Naive thymus-derived CD4-positive, alpha-beta T cell (primary cell): ENCODE measurements around the gene LTBP2. TPM values are rescaled to one million over a fixed set of nuclear protein-coding genes. Genes with fewer than 3 reads are reported as not detected.

Source experiments
- ATAC-seq: fragments of 150-1000 bp; cut with Tn5 transposase; 2 replicates; pipeline ENCODE4 v1.10.0; 2021; ENCODE audit warnings: mild to moderate bottlenecking, moderate library complexity
- CTCF ChIA-PET: fragments of 350-600 bp; sonication (Branson Sonifier 250); formaldehyde crosslinking; loops from one replicate; lab custom pipeline; 2021; ENCODE audit warnings: antibody characterized with exemption; lab: Charles Lee
- POLR2A ChIA-PET: fragments of 350-600 bp; sonication (Branson Sonifier 250); formaldehyde crosslinking; loops from one replicate; lab custom pipeline; 2021; ENCODE audit warnings: antibody characterized with exemption, inconsistent platforms; lab: Charles Lee
- DNase-seq, 9 donors: peaks; one replicate each; pipeline versions ENCODE4 v3.0.0 to v3.0.0-alpha.2; 2020 to 2022; ENCODE audit warnings: mixed read lengths in 1 of 9
- H3K27ac ChIP-seq: one replicate; pipeline ENCODE4 v1.7.0; 2013; ENCODE audit warnings: mild to moderate bottlenecking, low read depth, low read length, moderate library complexity
- H3K27me3 ChIP-seq, 2 donors: one replicate each; pipeline ENCODE4 v1.7.0; 2013; ENCODE audit warnings: low read length in 2 of 2, mild to moderate bottlenecking in 2 of 2, moderate library complexity in 2 of 2; ENCODE audit not compliant: control insufficient read depth in 2 of 2, insufficient read depth in 2 of 2
- H3K36me3 ChIP-seq, 3 experiments: 1 replicate in 2 of 3; 2 replicates in 1 of 3; pipeline ENCODE4 v1.7.0; 2013; ENCODE audit warnings: low read length in 3 of 3, mild to moderate bottlenecking in 3 of 3, moderate library complexity in 1 of 3; ENCODE audit not compliant: insufficient read depth in 3 of 3, control insufficient read depth in 2 of 3
- H3K4me1 ChIP-seq, 2 donors: one replicate each; pipeline ENCODE4 v1.7.0; 2013; ENCODE audit warnings: low read length in 2 of 2, mild to moderate bottlenecking in 2 of 2, moderate library complexity in 1 of 2; ENCODE audit not compliant: control insufficient read depth in 2 of 2, insufficient read depth in 2 of 2
- H3K4me3 ChIP-seq: 2 replicates; pipeline ENCODE4 v1.7.0; 2013; ENCODE audit warnings: mild to moderate bottlenecking, low read length
- H3K9me3 ChIP-seq, 3 experiments: 1 replicate in 2 of 3; 2 replicates in 1 of 3; pipeline ENCODE4 v1.7.0; 2013; ENCODE audit warnings: low read length in 3 of 3; ENCODE audit not compliant: control insufficient read depth in 2 of 3
- H3K27ac Mint-ChIP-seq, 9 donors: one replicate each; pipeline ENCODE4 v1.8.0; 2020 to 2022; ENCODE audit warnings: mixed read lengths in 9 of 9, mild to moderate bottlenecking in 8 of 9, moderate library complexity in 5 of 9, inconsistent platforms in 2 of 9
- H3K27me3 Mint-ChIP-seq, 5 donors: one replicate each; pipeline ENCODE4 v1.8.0; 2021 to 2022; ENCODE audit warnings: mixed read lengths in 5 of 5, mild to moderate bottlenecking in 1 of 5
- H3K36me3 Mint-ChIP-seq, 5 donors: one replicate each; pipeline ENCODE4 v1.8.0; 2020 to 2022; ENCODE audit warnings: mixed read lengths in 5 of 5, mild to moderate bottlenecking in 3 of 5, inconsistent platforms in 1 of 5
- H3K4me1 Mint-ChIP-seq, 7 donors: one replicate each; pipeline ENCODE4 v1.8.0; 2020 to 2022; ENCODE audit warnings: mixed read lengths in 7 of 7, mild to moderate bottlenecking in 3 of 7, inconsistent platforms in 1 of 7
- H3K4me3 Mint-ChIP-seq, 10 donors: one replicate each; pipeline ENCODE4 v1.8.0; 2020 to 2022; ENCODE audit warnings: mild to moderate bottlenecking in 10 of 10, mixed read lengths in 10 of 10, moderate library complexity in 6 of 10, inconsistent platforms in 2 of 10
- H3K9me3 Mint-ChIP-seq, 11 donors: one replicate each; pipeline ENCODE4 v1.8.0; 2020 to 2022; ENCODE audit warnings: mixed read lengths in 11 of 11, mild to moderate bottlenecking in 4 of 11, inconsistent platforms in 1 of 11, moderate library complexity in 1 of 11
- intact Hi-C, 2 donors: fragments of 100-400 bp; cut with micrococcal nuclease; formaldehyde crosslinking; loops; one replicate each; pipeline ENCODE4 v1.15.1; 2023
- polyA plus RNA-seq, 2 donors: library from polyadenylated mRNA; unstranded; fragments of 300-500 nt; fragmentation: Illumina TruSeq; gene quantifications; one replicate each; pipeline ENCODE4 v1.2.3, GENCODE V29; 2021
- total RNA-seq, 6 experiments: library from RNA in 5 of 6; stranded (reverse) in 5 of 6; gene quantifications; 1 replicate in 5 of 6; 2 replicates in 1 of 6; pipeline ENCODE4 v1.2.3 and lab custom pipeline; 2021 to 2026

LTBP2 gene
- total and polyA plus RNA-seq, 7 experiments from 2014 or later = 0.07 to 1.1 (median 0.27) TPM

DNA sequence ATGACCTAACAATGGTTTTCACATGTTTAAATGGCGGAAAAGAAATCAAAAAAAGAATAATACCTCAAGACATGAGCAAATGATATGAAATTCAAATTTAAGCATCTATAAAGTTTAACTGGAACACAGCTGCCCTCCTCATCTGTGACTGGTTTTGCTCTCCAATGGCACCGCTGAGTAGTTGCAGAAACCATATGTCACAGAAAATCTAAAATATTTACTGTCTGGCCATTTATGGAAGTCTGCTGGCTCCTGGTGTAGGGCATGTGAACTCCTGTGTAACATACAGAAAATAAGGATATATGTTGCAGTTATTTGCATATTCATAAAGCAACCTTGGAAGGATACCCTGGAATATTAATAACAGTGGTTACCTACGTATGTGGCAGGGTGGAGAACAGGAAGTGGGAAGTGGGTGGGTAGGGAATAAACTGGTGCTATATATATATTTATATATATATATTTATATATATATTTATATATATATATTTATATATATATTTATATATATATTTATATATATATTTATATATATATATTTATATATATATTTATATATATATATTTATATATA is 48.4 kb downstream of the LTBP2 start:
- no peak for DNase-seq
- H3K4me1 Mint-ChIP-seq = no peaks in the 10 kb centered on the region
- H3K27ac Mint-ChIP-seq = no peak overlapping the region
- CTCF ChIA-PET = no interaction called here
- no peak for ATAC-seq
- Histone ChIP-seq H3K27ac (no peak overlapping the region), H3K27me3 (no peaks in the 10 kb centered on the region), H3K9me3 (no peaks in the 10 kb centered on the region), H3K36me3 (no peaks in the 10 kb centered on the region), H3K4me3 (no peak overlapping the region), H3K4me1 (no peaks in the 10 kb centered on the region)
- intact Hi-C loops = no loop called here
- no peaks in the 10 kb centered on the region for H3K36me3 Mint-ChIP-seq
- no peaks in the 10 kb centered on the region for H3K9me3 Mint-ChIP-seq
- no peak overlapping the region for H3K4me3 Mint-ChIP-seq
- H3K27me3 Mint-ChIP-seq = peaks cover 0 to 9% (median 3%) of the 10 kb centered on the region in 5 donors
- POLR2A ChIA-PET = no interaction called here

GRCh38 chr14:74563233-74563585 is 48.8 kb downstream of the LTBP2 start:
- Histone ChIP-seq H3K27me3 (no peaks in the 10 kb centered on the region), H3K4me1 (no peaks in the 10 kb centered on the region), H3K9me3 (no peaks in the 10 kb centered on the region), H3K27ac (no peak overlapping the region), H3K36me3 (no peaks in the 10 kb centered on the region), H3K4me3 (no peak overlapping the region)
- Mint-ChIP-seq H3K36me3 (no peaks in the 10 kb centered on the region), H3K4me3 (no peak overlapping the region), H3K27me3 (peaks cover 0 to 6% (median 3%) of the 10 kb centered on the region in 5 donors), H3K4me1 (no peaks in the 10 kb centered on the region), H3K27ac (no peak overlapping the region), H3K9me3 (no peaks in the 10 kb centered on the region)
- ChIA-PET POLR2A (no interaction called here), CTCF (interaction anchor here (1.0 kb wide), 1 partner anchor 24 kb away, joined by 4 read pairs; no protein-coding TSS in a partner anchor)
- intact Hi-C loops = no loop called here
- DNase-seq (no peak), ATAC-seq (no peak)

DNA sequence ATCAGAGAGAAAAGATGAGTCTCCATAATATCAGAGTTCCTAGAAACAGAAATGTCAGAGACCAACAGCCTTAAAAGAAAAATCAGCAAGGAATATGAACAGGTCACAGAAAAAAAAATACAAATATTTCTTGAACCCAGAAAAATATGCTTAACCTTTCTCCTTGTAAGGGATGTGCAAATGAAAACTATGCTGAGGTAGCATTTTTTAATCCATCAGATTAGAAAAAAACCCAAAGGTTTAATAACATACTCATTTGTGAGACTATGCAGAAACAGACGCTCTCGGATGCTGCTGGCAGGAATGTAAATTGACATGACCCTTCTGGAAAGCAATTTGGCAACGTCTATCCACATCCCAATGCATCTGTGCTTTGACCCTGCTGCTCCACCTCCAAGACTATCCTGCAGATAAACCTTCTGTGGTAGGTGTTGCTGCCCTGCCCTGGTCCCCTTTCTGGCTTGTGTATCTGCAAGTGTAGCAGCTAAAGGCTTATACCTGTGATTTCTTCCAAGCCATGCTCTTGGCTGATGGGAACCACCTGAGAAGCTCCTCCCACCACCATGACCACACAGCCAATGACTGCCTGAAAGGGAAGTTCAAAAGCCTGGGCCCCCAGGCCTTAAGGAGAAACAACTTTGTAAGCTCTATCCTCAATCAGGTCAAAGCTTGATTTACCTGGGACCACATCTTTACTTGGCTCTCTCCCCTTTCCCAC is 49.4 kb downstream of the LTBP2 start:
- H3K27ac Mint-ChIP-seq = no peak overlapping the region
- intact Hi-C loops = no loop called here
- Histone ChIP-seq H3K9me3 (no peaks in the 10 kb centered on the region), H3K36me3 (no peaks in the 10 kb centered on the region), H3K27ac (no peak overlapping the region), H3K4me1 (no peaks in the 10 kb centered on the region), H3K4me3 (no peak overlapping the region), H3K27me3 (no peaks in the 10 kb centered on the region)
- no peak overlapping the region for H3K4me3 Mint-ChIP-seq
- H3K27me3 Mint-ChIP-seq = peaks cover 0 to 4% (median 3%) of the 10 kb centered on the region in 5 donors
- no peaks in the 10 kb centered on the region for H3K9me3 Mint-ChIP-seq
- no peak for ATAC-seq
- CTCF ChIA-PET = interaction anchor here (1.0 kb wide), 1 partner anchor 23 kb away, joined by 4 read pairs; no protein-coding TSS in a partner anchor
- H3K36me3 Mint-ChIP-seq = no peaks in the 10 kb centered on the region
- H3K4me1 Mint-ChIP-seq = no peaks in the 10 kb centered on the region
- DNase-seq = no peak
- POLR2A ChIA-PET = interaction anchor here (0.6 kb wide), 1 partner anchor 1065 kb away, joined by 3 read pairs; no protein-coding TSS in a partner anchor

DNA sequence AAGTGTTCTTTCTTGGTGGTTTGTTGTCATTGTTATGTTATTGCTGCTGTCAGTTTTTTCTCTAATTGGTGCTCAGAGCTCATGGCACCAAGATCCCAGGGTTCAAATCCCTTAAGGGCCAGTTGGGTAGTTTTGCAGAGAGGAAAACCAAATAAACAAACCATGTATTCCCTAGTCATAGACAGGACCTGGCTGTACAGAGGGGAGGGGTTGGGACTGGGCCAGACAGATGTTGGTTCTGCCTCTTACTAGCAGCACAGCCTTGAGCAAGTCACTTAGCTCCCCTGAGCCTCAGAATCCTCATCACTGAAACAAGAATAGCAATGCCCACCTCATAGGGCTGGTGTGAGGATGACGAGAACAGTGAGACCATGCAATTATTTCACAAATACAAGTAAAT is 53.4 kb downstream of the LTBP2 start:
- Histone ChIP-seq H3K36me3 (no peaks in the 10 kb centered on the region), H3K9me3 (no peaks in the 10 kb centered on the region), H3K4me3 (no peak overlapping the region), H3K27me3 (no peaks in the 10 kb centered on the region), H3K4me1 (no peaks in the 10 kb centered on the region), H3K27ac (no peak overlapping the region)
- POLR2A ChIA-PET = no interaction called here
- CTCF ChIA-PET = no interaction called here
- Mint-ChIP-seq H3K27ac (no peak overlapping the region), H3K4me1 (peaks cover 0 to 8% (median 0%) of the 10 kb centered on the region in 7 donors), H3K27me3 (peaks cover 0 to 3% (median 0%) of the 10 kb centered on the region in 5 donors), H3K36me3 (no peaks in the 10 kb centered on the region), H3K4me3 (no peak overlapping the region), H3K9me3 (no peaks in the 10 kb centered on the region)
- no peak for DNase-seq
- intact Hi-C loops = no loop called here
- ATAC-seq = no peak

DNA sequence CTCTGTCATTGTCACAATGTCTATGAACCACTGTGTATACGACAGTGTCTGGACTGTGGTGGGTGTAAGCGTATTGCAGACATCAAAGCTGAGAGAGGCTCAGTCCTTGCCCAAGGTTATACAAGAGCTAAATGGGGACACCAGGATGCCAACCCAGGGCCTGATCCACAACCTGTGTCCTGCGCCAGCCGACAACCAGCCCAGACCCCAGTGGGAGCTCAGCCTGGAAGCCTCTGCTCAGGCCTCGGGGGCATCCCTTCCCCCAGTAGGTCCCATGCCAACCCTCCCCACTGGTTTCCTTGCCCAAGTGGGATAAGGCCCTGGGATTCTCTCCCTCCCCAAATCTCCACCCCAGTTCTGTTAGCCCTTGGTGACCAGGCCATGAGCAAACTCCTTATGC is 54.3 kb downstream of the LTBP2 start:
- H3K9me3 Mint-ChIP-seq = no peaks in the 10 kb centered on the region
- ChIA-PET POLR2A (no interaction called here), CTCF (no interaction called here)
- Histone ChIP-seq H3K9me3 (no peaks in the 10 kb centered on the region), H3K4me1 (no peaks in the 10 kb centered on the region), H3K4me3 (no peak overlapping the region), H3K27me3 (no peaks in the 10 kb centered on the region), H3K36me3 (no peaks in the 10 kb centered on the region), H3K27ac (no peak overlapping the region)
- no peaks in the 10 kb centered on the region for H3K36me3 Mint-ChIP-seq
- peaks cover 0 to 8% (median 0%) of the 10 kb centered on the region in 7 donors for H3K4me1 Mint-ChIP-seq
- no peak overlapping the region for H3K27ac Mint-ChIP-seq
- no peak overlapping the region for H3K4me3 Mint-ChIP-seq
- DNase-seq = no peak
- no peak for ATAC-seq
- intact Hi-C loops = no loop called here
- H3K27me3 Mint-ChIP-seq = peaks cover 0 to 3% (median 0%) of the 10 kb centered on the region in 5 donors

- H3K27ac Mint-ChIP-seq = no peak overlapping the region
- H3K9me3 ChIP-seq = no peaks in the 10 kb centered on the region
- H3K36me3 Mint-ChIP-seq = no peaks in the 10 kb centered on the region
- H3K27me3 Mint-ChIP-seq = peaks cover 0 to 3% (median 0%) of the 10 kb centered on the region in 5 donors
- ChIA-PET CTCF (interaction anchor here (0.6 kb wide), 1 partner anchor 1379 kb away, joined by 3 read pairs; no protein-coding TSS in a partner anchor), POLR2A (no interaction called here)
- H3K9me3 Mint-ChIP-seq = no peaks in the 10 kb centered on the region
- no peak overlapping the region for H3K27ac ChIP-seq
- H3K27me3 ChIP-seq = no peaks in the 10 kb centered on the region
- H3K4me1 Mint-ChIP-seq = peaks cover 0 to 8% (median 0%) of the 10 kb centered on the region in 7 donors
- intact Hi-C loops = no loop called here
- H3K4me3 Mint-ChIP-seq = no peak overlapping the region
- no peak for ATAC-seq
- no peaks in the 10 kb centered on the region for H3K4me1 ChIP-seq
- H3K36me3 ChIP-seq = no peaks in the 10 kb centered on the region
- no peak overlapping the region for H3K4me3 ChIP-seq
- DNase-seq = no peak
These were observed 56.5 kb downstream of the LTBP2 start for GRCh38 chr14:74555476-74556050.
